ENCODE data around the gene TNIK. TPM values are rescaled to one million over a fixed set of nuclear protein-coding genes. Genes with fewer than 3 reads are reported as not detected.

The TNIK gene
- total and polyA plus RNA-seq, 10 of the 15 experiments (the other 5 are each of a cell fraction or from before 2014, with no cell fraction given), result 13.9 to 74.3 (median 48.2) TPM

DNA sequence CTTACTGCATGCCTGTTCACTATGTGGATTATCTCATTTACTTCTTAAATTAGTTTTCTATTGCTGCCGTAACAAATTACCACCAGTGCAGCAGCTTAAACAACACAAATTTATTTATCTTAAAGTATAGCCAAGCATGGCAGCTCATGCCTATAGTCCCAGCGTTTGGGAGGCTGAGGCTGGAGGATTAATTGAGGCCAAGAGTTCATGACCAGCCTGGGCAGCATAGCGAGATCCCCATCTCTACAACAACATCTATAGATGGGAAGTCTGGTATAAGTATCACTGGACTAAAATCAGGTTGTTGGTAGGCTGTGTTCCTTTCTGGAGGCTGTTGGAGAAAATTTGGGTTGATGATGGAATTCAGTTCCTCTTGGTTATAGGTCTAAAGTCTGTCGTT, 438.8 kb downstream of the TNIK start:
- no peak overlapping the region for H3K4me2 ChIP-seq (ENCODE audit: control insufficient read depth, insufficient read depth)
- H4K20me1 ChIP-seq (ENCODE audit: control insufficient read depth, insufficient read depth), result no peaks in the 10 kb centered on the region
- 36% methylated on average over 4 of the region's 4 CpGs for WGBS (ENCODE audit: insufficient coverage, insufficient replicate concordance, low lambda C conversion rate, missing lambda C conversion rate)
- RAD21 ChIA-PET (ENCODE audit: unreplicated experiment), result no interaction called here
- intact Hi-C loops (cut with micrococcal nuclease; ENCODE audit: unreplicated experiment) (no loop called here), in situ Hi-C loops (cut with MboI) (no loop called here)
- H3K36me3 ChIP-seq (ENCODE audit: control insufficient read depth in 2 of 2, insufficient read depth in 2 of 2, low read length in 1 of 2), result no peaks in the 10 kb centered on the region
- H3K79me2 ChIP-seq (ENCODE audit: control insufficient read depth, insufficient read depth, low read length), result no peaks in the 10 kb centered on the region
- no peak overlapping the region for H3K4me3 ChIP-seq
- H3K9me3 ChIP-seq (replicated peaks; ENCODE audit: control insufficient read depth, insufficient read depth, low read length), result no peaks in the 10 kb centered on the region
- SMC1A ChIA-PET (ENCODE audit: uncharacterized antibody, unreplicated experiment), result no interaction called here
- no peak for DNase-seq (ENCODE audit: low read depth, low spot score)
- CTCF ChIA-PET, result no interaction called here
- H3K4me1 ChIP-seq (ENCODE audit: control insufficient read depth, insufficient read depth, low read length), result no peaks in the 10 kb centered on the region
- FAIRE-seq, result no peak
- TF ChIP-seq, protein P1, sequence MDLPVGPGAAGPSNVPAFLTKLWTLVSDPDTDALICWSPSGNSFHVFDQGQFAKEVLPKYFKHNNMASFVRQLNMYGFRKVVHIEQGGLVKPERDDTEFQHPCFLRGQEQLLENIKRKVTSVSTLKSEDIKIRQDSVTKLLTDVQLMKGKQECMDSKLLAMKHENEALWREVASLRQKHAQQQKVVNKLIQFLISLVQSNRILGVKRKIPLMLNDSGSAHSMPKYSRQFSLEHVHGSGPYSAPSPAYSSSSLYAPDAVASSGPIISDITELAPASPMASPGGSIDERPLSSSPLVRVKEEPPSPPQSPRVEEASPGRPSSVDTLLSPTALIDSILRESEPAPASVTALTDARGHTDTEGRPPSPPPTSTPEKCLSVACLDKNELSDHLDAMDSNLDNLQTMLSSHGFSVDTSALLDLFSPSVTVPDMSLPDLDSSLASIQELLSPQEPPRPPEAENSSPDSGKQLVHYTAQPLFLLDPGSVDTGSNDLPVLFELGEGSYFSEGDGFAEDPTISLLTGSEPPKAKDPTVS (IDR thresholded peaks at IDR 0.05; ENCODE audit: low read depth, low read length), result no peak
- TF ChIP-seq YY1 (IDR thresholded peaks at IDR 0.05; ENCODE audit: low read depth, low read length), result no peak
- no peak for TF ChIP-seq STAT1 (conservative IDR thresholded peaks at IDR 0.05)
- no peak for TF ChIP-seq BCL3 (IDR thresholded peaks at IDR 0.05; ENCODE audit: borderline replicate concordance, insufficient read depth, low read depth, low read length, poor library complexity, severe bottlenecking)
- TF ChIP-seq HCFC1 (IDR thresholded peaks at IDR 0.05; ENCODE audit: low read length), result no peak
- no peak for TF ChIP-seq GABPA (IDR thresholded peaks at IDR 0.05; ENCODE audit: low read depth)
- TF ChIP-seq PKNOX1 (IDR thresholded peaks at IDR 0.05), result no peak
- peaks cover 0 to 6% of the 10 kb centered on the region in 2 experiments; a peak in 2 of 4 replicates for H3K27me3 ChIP-seq (replicated peaks in 1 of 2; ENCODE audit: control insufficient read depth in 2 of 2, insufficient read depth in 2 of 2, low read length in 1 of 2)
- POLR2A ChIA-PET, result no interaction called here
- ATAC-seq, result no peak
- no peak overlapping the region for H3K9ac ChIP-seq (ENCODE audit: control insufficient read depth, insufficient read depth, low read length)
- no TSS peak for BruUV-seq (replicated peaks)
- no peak overlapping the region for H2AFZ ChIP-seq (ENCODE audit: control insufficient read depth, low read depth, low read length)
- no peak overlapping the region for H3K27ac ChIP-seq (ENCODE audit: control insufficient read depth, insufficient read depth)

All from GM12878 (cell line).